Spleen (tissue), 7 donors: ENCODE results near the gene RIPOR3.

Source experiments
- CTCF ChIP-seq, 11 experiments: fragments of 200-600 bp in 7 of 11; fragments of 450-650 bp in 4 of 11; sonication (generic) in 4 of 11; IDR thresholded peaks in 8 of 11; conservative IDR thresholded peaks in 3 of 11; 1 replicate in 7 of 11; 2 replicates in 4 of 11; pipeline versions ENCODE4 v1.4.0 to v1.8.0; 2016 to 2021; ENCODE audit warnings: antibody characterized with exemption in 11 of 11, inconsistent platforms in 4 of 11, mild to moderate bottlenecking in 1 of 11
- POLR2A ChIP-seq, 3 donors: fragments of 450-650 bp; IDR thresholded peaks; one replicate each; pipeline ENCODE4 v1.5.1; 2017; ENCODE audit warnings: antibody characterized with exemption in 3 of 3, mild to moderate bottlenecking in 1 of 3
- POLR2AphosphoS5 ChIP-seq, 3 donors: sonication (generic); formaldehyde crosslinking; IDR thresholded peaks; one replicate each; pipeline ENCODE4 v1.5.1; 2017; ENCODE audit warnings: antibody characterized with exemption in 3 of 3
- donor health status: DM: no; HTN: no; CAD: no; lungs with moderate emphysema.
- donor health status: DM: no; HTN: no; CAD: no.
- donor health status: DM: no; HTN: no; CAD: no.

GRCh38 chr20:50565383-50565782, 126.0 kb downstream of the RIPOR3 start:
- no peak for TF ChIP-seq CTCF (IDR thresholded peaks at IDR 0.05 in 8 of 11, conservative IDR thresholded peaks at IDR 0.05 in 3 of 11)
- no peak for TF ChIP-seq POLR2AphosphoS5 (IDR thresholded peaks at IDR 0.05)
- no peak for TF ChIP-seq POLR2A (IDR thresholded peaks at IDR 0.05)
